LoVo (cell line): ENCODE data around the gene ZNF277.

Experiments used
- DNase-seq: peaks from one replicate; pipeline ENCODE4 v3.0.0-alpha.2; 2016; ENCODE audit warnings: low spot score

ZNF277 gene

DNA sequence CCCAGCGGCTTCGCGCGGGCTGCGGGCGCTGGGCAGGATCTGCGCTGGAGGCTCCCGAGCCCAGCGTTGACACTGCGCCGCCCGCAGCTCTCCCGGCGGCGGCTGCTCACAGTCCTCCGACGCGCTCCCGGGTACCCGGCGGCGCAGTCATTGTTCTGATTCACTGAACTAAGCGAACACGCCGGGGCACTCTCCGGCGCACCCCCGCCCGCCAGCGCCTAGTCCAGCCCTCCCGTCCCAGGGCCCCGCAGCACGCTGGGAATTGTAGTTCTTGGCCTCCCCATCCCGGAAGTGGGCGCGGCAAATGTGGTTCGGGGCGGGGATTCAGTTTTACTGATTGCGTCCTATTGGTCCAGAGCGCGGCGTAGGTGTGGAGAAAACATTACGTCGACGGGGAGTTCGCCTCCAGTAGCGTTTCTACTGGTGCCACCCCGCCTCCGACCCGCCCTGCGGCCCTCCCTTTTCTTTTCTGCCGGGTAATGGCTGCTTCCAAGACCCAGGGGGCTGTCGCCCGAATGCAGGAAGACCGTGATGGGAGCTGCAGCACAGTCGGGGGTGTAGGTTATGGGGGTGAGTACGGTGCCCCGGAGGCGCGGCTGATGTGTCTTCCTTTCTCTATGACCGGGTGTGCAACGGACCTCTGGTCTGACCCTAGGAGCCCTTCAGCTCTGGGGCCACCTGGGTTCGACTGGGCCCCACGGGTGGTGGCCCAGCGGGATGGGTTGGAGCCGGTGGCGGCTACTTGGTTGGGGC is at the start of gene ZNF277, which contains the start of gene DOCK4:
TSS of gene ZNF277 (plus strand) at position 458 of the 753 bp plus-strand sequence. CDS start at position 480, 22 bp downstream.
TSS of gene DOCK4 (minus strand) at position 162 of the 753 bp plus-strand sequence. CDS start 261 bp downstream, outside the sequence.
- peak; percentile 100 for DNase-seq

- DNase-seq: no peak
These were observed 49.4 kb upstream of the ZNF277 start for GRCh38 chr7:112157072-112157471.

- no peak for DNase-seq
These were observed 47.1 kb upstream of the ZNF277 start for GRCh38 chr7:112159351-112159750.

- DNase-seq: no peak
These were observed 46.2 kb upstream of the ZNF277 start for GRCh38 chr7:112160130-112160770.

- DNase-seq: no peak
These were observed 45.7 kb upstream of the ZNF277 start for GRCh38 chr7:112160771-112161150.

DNA sequence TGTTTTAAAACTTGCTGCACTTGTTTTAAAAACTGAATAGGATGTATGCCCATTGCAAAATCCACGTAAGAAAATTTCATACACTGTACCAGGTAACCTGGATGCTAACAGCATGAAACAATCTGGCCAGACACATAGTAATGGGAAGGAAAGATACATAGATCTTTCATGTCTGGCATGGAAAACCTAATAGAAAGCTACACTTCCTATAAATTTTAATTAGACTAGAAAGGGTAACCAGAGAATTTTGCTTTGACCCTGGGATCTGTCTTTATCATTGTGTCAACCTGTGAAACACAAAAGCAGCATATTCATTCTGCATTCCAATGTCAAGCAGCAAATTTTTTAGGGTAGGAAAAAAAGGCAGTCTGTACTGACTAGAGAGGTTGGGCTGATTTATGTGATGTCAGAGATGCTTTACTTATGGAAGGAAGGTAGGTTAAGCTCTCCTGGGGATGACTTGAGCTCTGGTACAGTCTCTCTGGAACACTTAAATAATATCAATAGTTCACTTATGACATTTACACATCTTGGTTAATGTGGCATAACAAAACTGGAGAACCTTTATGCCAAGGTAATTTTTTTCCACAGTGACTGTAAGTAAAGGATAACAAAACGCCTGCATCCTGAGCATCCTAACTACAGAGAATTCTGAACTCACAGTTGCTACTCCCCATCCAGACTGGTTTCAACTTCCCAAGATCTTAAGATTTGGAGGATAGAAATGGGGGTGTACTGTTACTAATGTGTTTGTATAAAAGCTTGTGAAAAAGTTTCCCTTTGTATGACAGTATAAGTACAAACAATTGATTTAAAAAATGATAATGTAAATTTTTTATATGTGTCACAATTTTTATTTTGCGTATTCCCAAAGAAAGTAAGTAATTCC is 45.0 kb upstream of the ZNF277 start:
- DNase-seq: no peak

- no peak for DNase-seq
These were observed 44.2 kb upstream of the ZNF277 start for GRCh38 chr7:112162142-112162766.

DNA sequence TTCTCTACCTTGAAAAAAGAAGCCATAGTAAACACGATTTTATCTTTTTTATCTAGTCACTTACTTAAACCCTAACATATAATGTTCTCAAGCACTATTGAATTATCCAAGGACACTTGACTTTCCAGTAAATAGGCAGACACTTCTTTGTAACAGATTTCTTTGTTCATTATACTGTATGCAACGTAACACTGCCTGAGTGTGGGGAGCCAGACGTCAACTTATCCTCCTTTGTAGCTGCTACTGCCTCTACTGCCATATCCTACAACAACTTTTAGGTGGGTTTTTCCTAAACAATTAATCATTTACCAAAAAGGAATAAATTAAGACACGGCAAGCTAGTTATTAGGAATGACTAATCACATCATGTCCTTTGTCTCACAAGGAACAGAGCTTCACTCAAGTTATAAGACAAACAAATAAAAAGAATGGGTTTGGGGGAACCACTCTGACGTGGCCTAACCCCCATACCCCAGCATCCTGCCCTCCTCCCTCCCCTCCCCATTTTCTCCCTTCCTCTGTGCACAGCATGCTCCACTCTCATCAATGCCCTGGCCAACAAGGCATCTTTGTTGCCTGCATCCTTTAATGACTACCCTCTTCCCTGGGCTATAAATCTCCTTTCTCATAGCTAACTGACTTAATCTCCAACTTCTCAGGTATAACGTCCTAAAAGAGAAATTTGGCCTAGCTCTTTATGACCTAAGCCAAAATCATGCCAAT is 43.5 kb upstream of the ZNF277 start:
- DNase-seq: no peak

DNA sequence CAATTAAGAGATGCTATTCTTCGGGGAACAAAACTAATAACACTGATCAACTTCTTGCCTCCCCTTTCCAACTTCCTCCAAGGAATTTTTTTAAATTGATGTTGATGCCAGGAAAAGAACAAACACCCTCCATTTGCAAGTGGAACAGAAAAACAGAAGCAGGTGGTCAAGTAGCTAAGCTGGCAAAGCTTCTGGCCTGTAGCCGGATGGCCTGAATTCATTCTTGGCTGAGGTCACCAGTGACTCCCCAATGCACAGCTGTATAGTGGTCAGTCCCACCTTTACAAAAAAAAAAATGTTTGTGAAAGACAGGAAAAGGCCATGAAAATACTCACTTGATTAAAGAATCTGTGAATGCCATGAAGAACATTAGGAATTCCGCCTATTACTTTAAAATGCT is 39.3 kb upstream of the ZNF277 start:
- no peak for DNase-seq

DNA sequence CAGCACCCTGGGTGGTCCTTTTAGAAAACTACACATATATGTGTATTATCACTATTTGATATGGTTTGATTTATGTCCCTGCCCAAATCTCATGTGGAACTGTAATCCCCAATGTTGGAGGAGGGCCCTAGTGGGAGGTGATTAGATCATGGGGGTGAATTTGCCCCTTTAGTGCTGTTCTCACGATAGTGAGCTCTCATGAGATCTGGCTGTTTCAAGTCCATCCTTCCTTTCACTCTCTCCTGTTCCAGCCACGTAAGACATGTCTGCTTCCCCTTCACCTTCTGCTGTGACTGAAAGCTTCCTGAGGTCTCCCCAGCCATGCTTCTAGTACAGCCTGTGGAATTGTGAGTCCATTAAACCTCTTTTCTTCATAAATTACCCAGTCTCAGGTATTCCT is 37.6 kb upstream of the ZNF277 start:
- DNase-seq: no peak

DNA sequence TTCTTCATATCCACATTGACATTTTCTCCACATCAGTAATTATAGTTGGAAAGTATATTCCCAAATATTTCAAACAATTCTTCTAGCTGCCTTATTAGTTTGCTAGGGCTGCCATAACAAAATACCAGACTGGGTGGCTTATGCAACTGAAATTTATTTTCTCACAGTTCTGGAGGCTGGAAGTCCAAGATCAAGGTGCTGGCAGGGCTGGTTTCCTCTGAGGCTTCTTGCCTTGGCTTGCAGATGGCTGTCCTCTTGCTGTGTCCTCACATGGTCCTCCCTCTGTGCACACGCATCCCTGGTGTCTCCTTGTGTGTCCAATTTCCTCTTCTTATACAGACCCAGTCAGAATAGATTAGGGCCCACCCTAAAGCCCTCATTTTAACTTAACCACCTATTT is 34.8 kb upstream of the ZNF277 start:
- DNase-seq: no peak

DNA sequence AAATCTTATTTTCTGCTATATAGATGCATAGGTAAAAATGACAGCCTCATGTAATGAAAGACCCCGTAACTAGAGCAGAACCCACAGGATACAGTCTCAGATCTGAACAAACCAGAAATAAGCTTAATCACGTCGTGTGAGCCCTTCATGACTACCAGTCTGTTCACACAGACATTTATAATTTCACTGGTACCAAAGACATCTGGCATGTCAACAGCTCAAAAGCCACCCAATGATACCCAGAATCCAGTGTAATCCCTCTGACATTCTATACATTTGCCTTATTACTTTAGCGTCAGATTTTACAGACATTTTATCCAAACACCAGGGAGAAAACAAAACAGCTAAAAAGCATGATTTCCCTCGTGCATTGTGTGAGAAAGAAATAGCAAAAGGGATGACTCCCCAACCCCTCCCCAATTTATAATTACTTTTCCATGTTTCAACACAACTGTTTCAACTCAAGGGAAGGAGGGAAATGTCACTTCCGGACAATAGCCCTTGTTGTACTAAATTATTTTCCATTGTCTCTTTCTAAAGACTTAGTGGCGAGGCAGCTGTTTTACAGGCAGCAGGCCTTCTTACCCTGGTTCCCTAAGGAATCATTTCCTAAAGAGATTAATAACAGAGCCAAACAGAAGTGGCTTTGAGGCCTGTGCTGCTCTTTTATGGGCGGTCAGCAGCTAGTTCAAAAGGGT is 33.5 kb upstream of the ZNF277 start:
- no peak for DNase-seq

DNA sequence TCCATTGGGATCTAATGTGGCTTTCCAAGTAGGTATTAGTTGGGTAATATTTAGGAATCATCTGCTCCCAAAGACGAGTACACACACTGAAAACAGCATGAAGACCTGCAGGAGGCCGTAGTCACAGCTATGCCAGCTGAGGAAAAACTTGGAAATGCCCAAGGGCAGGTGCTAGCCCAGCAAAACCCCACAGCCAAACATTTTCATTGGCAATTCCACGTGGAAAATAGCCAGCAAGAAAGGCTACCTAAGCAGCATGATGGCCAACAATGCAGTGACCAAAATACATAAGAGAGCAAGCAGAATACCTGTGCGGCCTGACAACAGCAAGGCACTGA is 33.0 kb upstream of the ZNF277 start:
- no peak for DNase-seq

DNA sequence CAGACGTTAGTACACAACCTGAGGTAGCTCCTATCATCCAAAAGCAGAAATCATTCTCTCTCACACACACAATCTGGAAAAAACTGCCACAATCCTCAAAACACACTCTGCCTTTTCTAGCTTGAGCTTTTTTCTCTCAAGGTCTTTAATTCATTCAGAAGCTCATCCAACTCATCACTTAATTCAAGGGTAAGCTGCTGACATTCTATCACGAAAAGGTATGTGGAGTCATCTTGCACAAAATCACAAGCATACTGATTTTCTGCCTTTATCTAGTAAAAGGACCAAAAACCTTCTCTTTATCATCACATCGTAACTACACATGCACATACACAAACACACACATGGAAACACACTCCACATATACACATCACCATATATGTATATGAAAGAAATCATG is 32.3 kb upstream of the ZNF277 start:
- DNase-seq: no peak

DNA sequence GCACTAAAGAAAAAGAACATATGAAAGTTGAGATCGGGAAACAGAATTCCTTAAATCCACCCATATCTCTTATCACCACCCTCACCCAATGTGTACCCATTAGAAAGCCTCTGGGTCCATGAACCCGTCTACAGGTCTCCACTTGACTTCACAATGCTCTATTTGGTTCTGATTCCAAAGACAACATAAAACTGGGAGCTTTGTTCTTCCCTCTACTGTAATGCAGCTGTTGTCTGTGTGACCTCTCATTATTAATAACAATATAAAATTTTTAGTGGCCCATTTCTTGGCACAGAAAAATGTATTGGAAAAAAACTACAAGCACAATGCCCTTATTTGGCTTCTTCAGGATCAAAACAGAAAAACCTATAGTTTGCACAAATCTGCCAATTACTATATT is 30.3 kb upstream of the ZNF277 start:
- DNase-seq: no peak

DNA sequence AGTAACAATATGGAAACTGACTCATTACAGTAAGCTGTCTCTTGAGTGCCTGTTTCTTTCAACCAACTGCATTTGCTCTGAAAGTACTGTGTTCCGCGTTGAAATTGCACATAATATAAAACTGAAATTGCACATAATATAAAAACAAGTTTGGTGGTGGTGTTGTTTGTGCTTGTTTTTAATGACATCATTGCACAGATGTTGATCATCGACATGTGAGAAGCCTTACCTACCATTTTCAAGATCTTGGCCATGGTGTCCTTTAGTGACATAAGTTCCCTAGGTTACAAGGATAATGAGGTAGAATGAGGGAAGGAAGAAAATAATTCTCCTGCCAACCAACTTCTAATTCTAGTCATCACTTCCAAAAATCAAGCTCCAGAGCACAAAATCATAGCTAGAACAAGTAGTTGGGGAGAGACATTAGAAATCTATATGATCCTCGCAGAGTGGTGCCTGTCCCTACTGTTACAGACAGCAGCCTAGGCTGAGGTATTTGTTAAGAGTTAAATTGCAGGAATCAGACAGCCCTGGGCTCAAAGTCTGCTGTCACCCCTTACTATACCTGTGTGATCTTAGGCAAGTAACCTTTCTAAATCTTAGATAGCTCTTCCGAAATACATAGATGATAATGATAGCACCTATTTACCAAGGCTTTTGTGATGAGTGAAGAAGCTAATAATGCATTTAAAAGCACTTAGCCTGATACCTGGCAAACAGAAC is 29.6 kb upstream of the ZNF277 start:
- DNase-seq: no peak

- no peak for DNase-seq
These were observed 26.3 kb upstream of the ZNF277 start for GRCh38 chr7:112180223-112180622.

GRCh38 chr7:112182749-112183148 is 23.7 kb upstream of the ZNF277 start:
- DNase-seq: no peak

DNA sequence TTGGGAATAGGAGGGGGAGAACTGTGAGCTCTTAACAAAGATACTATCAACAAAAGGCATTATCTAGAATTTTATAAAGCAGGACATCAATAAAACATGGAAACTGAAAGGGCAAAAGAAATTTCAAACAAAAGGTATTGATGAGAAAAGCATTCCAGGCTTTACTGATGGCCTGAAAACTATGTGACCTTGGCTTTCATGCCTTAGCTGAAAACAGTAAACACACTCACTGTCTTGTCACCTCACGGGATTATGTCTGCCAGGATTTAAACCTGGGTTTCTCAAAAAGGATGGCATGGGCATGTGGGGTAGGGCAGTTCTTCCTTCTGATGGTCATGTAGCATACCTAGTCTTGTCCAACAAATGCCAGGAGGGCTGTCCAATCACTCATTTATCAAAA is 23.2 kb upstream of the ZNF277 start:
- no peak for DNase-seq

DNA sequence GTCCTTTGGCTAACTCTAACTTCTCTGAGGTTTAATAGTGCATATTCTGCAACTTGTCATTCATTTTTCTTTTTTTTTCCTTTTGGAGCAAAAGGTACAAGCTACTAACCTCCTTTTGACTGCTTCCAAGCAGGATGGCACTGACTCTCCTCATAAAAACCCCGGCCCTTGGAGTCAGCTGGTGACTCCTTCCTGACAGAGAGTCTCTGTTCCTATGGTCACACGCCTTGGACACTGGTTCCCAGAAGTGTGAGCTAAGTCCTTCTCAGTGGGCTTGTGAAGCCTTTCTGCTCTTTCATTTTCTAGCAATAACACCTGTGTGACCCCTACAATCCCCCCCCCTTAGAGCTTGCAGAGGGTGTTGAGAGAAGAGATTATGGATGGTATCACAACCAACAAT is 22.0 kb upstream of the ZNF277 start:
- no peak for DNase-seq
